SJCRH30 (cell line): ENCODE data around the gene CNTNAP3. TPM values are rescaled to one million over a fixed set of nuclear protein-coding genes. Genes with fewer than 3 reads are reported as not detected.
"Not testable (repeated sequence)": the region's sequence is repeated elsewhere in the genome, so short reads cannot be mapped to it uniquely, and the experiment has no call there.

Experiments
- DNase-seq, 2 experiments: peaks; one replicate each; pipeline ENCODE4 v3.0.0-alpha.2; 2015 to 2020
- H3K27ac ChIP-seq: fragments of 250-450 bp; sonication (Bioruptor Pico); 2 replicates; pipeline ENCODE4 v1.5.1; 2020; ENCODE audit warnings: mild to moderate bottlenecking, moderate library complexity
- H3K27me3 ChIP-seq: fragments of 250-450 bp; sonication (Bioruptor Pico); 2 replicates; pipeline ENCODE4 v1.5.1; 2020; ENCODE audit warnings: mild to moderate bottlenecking, moderate library complexity
- H3K36me3 ChIP-seq: fragments of 250-450 bp; sonication (Bioruptor Pico); 2 replicates; pipeline ENCODE4 v1.5.1; 2020; ENCODE audit warnings: mild to moderate bottlenecking, moderate library complexity
- H3K4me1 ChIP-seq: fragments of 250-450 bp; sonication (Bioruptor Pico); 2 replicates; pipeline ENCODE4 v1.5.1; 2020; ENCODE audit warnings: mild to moderate bottlenecking, moderate library complexity
- H3K4me3 ChIP-seq: fragments of 250-450 bp; sonication (Bioruptor Pico); 2 replicates; pipeline ENCODE4 v1.5.1; 2020; ENCODE audit warnings: mild to moderate bottlenecking, moderate library complexity
- H3K9me3 ChIP-seq: fragments of 250-450 bp; sonication (Bioruptor Pico); replicated peaks from 2 replicates; pipeline ENCODE4 v1.5.1; 2020; ENCODE audit warnings: mild to moderate bottlenecking, moderate library complexity
- total RNA-seq: library from RNA; depleted of rRNA; stranded (reverse); fragments of >200 nt; shearing (Covaris generic); gene quantifications from 2 replicates; pipeline ENCODE4 v1.2.3, GENCODE V29; 2014; rRNA removed

Gene CNTNAP3
- 10.7 and 12.3 TPM in 2 replicates for total RNA-seq

DNA sequence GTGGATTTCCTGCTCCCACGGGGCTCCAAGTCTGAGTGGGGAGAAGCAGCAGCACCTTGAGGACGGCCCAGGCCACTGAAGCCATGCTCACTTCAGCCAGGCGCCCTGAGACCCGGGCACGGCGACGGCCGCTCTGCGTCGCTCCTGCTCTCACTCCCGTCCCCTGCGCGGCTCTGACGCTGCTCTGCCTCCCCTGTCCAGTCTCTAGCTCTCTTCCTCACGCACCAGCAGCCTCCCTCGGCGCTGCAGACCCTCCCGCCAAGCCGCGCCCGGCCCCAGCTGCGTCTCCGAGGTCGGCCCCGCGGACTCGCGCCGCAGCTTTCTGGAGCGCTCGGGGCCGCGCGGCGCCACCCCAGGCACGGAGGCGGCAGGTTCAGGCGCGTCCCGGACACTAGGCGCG lies at the start of gene CNTNAP3:
TSS of gene CNTNAP3 (minus strand) at position 188 of the 400 bp plus-strand sequence. CDS start at position 85, 103 bp downstream.
- H3K27ac ChIP-seq, H3K9me3 ChIP-seq, H3K27me3 ChIP-seq, H3K36me3 ChIP-seq, H3K4me1 ChIP-seq: not testable (repeated sequence)
- peak; percentile 46 to 51 for DNase-seq
- H3K4me3 ChIP-seq = peak within 1 kb of the TSS; percentile 52

DNA sequence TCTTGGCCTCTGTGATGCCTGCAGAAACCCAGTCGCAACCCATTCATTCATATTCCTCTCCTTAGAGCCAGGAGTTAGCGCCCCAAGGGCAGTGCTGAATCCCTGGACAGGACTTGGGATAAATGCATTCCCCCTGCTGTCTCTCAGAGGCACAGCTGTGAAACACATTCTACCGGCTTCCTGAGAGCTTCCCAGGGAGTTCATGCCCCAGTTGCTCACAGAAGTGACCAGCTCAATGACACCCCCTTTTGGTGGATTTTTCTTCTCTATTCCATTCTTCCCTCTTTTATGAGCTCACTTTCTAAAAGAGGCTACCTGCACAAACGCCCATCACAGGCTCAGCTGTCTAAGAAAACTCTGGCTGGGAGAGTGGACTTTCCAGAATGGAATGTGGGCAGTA lies 8.0 kb downstream of the CNTNAP3 start:
- H3K36me3 ChIP-seq, H3K9me3 ChIP-seq, H3K27me3 ChIP-seq, H3K27ac ChIP-seq, H3K4me3 ChIP-seq, H3K4me1 ChIP-seq: not testable (repeated sequence)
- DNase-seq = peak in 1 of 2 experiments; percentile 16

DNA sequence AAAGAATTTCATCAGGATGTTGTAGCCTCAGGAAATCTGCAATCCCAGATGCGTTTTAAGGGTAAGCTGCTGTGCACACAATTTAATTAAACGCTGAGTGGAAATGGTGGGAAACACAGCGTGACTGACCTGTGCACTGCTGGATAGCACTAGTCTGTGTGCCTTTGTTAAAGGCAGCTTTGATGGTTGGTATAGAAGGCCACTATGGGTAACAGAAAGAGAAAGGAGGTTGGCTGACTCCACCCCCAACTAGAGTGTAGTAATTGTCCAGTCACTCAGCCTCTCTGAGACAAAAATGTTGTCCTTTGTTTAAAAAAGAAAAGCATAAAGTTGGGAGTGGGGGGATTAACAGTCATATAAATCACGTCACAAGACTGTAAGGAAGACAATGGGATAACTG lies 45.5 kb downstream of the CNTNAP3 start:
- not testable (repeated sequence) for H3K9me3 ChIP-seq, H3K27ac ChIP-seq, H3K27me3 ChIP-seq, H3K36me3 ChIP-seq, H3K4me3 ChIP-seq, H3K4me1 ChIP-seq, DNase-seq

DNA sequence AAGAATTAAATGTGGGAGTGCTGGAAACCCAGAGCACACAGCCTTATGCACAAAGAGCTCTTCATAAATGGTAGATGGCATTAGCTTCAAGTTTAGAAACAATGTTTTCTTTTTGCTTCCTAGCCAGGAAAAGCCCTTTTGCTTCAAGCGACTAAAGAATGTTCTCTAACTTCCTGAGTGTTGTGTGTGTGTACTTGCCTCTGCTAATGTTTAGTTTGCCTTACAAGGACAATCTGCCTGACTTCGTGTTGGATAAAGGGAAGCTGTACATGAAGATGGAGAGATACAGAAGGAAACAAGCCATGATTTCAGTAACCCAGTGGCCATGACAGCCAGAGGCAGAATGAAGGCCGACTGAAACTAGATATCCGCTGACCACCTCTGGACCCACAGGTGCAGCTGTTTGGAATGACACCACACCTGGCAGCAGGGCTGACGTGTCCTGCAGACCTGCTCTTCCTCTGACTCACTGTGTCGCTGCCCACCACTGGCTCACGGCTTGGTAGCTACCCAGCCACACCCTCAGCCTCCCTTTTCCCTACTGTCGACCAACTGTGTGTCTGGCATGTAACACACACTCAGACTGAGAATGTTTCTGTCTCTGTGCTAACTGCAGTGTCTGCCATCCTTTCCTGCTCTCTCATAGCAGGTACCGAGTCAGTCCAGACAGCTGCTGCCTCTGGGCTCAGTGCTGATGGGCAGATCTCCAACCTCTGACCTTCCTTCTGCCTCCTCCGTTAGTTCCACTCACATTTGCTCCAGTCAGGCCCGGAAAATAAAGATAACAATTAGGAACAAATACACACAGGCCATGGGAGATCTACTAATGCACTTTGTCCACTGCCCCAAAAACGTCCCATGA lies 55.6 kb downstream of the CNTNAP3 start:
- not testable (repeated sequence) for H3K27me3 ChIP-seq, H3K4me3 ChIP-seq, H3K9me3 ChIP-seq, H3K27ac ChIP-seq, DNase-seq, H3K4me1 ChIP-seq, H3K36me3 ChIP-seq

DNA sequence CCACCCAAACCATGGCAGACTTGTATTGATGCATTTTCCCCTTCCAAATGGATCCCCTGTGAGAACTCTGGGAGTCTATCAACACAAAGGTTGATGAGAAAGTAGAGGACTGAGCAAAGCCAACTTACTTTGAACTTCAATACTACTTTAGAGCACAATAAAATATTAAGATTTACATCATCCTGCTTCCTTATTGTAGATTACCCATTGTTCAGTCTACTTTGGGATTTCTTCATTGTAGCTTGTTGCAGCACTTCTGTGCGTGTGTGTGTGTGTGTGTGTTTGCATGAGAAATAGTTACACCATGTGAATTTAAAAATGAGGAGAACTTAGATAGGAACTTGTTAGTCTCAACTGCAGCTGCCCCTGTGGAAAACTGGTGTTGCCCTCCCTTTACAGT lies 72.0 kb downstream of the CNTNAP3 start:
- not testable (repeated sequence) for H3K4me1 ChIP-seq, H3K4me3 ChIP-seq, H3K27ac ChIP-seq, H3K9me3 ChIP-seq, H3K27me3 ChIP-seq, H3K36me3 ChIP-seq, DNase-seq

DNA sequence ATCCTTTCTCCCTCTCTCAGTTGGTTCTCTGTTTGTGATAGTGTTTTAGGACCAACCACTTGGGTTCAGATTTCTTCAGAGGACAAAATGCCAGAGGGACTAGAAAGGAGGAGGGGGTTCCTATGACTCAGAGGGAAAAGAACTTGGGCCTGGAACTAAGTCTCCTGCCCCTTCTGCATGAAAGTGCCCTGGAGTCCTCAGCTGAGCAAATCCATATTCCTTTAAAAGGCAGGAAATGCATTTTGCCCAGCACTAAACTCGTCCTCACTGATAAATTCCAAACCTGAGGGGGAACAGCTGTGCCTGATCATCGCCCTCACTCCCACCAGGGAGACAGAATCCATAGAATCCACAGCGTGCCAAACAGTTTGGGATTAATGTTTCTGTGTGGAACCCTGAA lies 78.2 kb downstream of the CNTNAP3 start:
- H3K27ac ChIP-seq, H3K9me3 ChIP-seq, H3K4me1 ChIP-seq, H3K36me3 ChIP-seq, H3K4me3 ChIP-seq, DNase-seq, H3K27me3 ChIP-seq: not testable (repeated sequence)

DNA sequence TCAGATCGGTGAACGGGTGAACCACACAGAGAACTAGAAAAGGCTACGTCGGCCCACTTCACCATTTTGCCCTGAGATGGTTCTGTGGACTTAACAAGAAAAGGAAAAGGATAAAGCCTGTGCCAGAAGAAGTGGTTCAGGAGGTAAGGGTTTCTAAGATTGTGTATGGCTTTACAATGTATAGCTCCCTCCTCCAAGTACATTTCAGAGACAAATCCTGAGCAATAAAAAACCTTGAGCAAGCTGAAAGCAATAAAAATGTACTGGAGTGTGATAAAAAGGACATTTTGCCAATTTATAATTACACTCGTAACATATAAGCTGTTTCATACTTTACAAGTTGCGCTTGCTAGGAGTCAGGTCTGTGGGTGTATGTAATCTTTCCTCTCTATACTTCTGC lies 81.3 kb downstream of the CNTNAP3 start:
- H3K9me3 ChIP-seq, H3K27me3 ChIP-seq, H3K4me3 ChIP-seq, H3K4me1 ChIP-seq, H3K36me3 ChIP-seq, DNase-seq, H3K27ac ChIP-seq: not testable (repeated sequence)

DNA sequence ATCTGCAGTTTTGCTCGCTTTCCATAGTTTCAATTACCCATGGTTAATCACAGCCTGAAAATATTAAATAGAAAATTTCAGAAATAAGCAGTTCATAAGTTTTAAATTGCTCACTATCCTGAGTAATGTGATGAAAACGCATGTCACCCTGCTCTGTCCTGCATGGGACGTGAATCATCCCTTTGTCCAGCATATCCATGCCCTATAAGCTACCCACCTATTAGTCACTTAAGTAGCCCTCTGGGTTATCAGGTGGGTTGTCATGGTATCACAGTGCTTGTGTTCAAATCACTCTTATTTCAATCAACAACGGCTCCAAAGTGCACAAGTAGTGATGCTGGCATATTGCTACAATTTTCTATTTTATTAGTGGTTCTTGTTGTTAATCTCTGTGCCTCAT lies 82.1 kb downstream of the CNTNAP3 start:
- not testable (repeated sequence) for DNase-seq, H3K36me3 ChIP-seq, H3K27ac ChIP-seq, H3K27me3 ChIP-seq, H3K9me3 ChIP-seq, H3K4me1 ChIP-seq, H3K4me3 ChIP-seq

DNA sequence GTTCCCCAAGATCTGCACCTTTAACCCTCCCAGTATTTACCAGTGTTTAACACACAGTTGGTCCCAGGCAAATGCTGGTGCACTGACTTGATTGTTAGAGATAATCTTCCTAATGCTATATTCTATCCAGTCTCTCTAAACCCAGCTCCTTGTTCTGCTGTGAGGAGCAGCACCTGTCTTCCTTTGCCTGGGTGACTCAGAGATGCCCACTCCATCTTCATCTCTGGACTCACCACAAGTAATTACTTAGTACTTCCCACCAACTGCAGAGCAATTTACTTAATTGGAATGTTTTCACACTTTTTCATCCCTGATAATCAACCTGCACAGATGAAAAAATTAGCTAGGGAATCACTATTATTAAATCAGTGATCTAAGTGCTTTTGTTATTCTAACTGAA lies 87.6 kb downstream of the CNTNAP3 start:
- H3K27me3 ChIP-seq, H3K4me3 ChIP-seq, H3K4me1 ChIP-seq, H3K27ac ChIP-seq, H3K36me3 ChIP-seq, DNase-seq, H3K9me3 ChIP-seq: not testable (repeated sequence)

DNA sequence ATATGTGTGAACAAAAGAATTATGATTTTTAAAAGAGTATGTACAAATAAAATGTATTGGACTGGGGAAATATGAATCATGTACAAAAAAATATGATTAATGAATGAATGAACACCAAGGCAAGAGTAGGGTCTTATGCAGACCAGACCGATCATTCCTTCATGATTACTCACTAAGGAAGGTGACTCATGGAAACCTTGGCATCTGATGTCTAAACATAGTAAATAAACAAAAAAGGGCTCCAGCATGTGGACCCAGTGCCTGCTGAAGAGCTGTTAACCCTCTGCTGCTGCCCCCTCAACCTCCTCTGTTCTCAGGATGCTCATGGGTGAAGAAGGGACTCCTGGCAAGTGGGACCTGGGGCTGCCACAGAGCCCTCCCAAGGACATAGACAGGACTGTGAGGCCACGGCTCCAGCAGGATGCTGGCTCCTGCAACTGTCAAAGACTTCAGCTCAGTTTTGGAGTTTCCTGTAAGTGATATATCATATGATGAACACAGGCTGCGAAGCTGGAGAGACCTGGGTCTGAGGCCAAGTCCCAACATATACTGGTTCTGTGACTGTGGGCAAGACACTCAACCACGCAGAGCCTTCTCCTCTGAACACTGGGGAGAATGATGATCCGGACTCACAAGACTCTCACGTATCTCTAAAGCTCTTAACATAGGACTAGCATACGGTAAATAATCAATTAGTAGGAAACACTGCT lies 89.8 kb downstream of the CNTNAP3 start:
- not testable (repeated sequence) for H3K9me3 ChIP-seq, DNase-seq, H3K4me1 ChIP-seq, H3K36me3 ChIP-seq, H3K4me3 ChIP-seq, H3K27me3 ChIP-seq, H3K27ac ChIP-seq

DNA sequence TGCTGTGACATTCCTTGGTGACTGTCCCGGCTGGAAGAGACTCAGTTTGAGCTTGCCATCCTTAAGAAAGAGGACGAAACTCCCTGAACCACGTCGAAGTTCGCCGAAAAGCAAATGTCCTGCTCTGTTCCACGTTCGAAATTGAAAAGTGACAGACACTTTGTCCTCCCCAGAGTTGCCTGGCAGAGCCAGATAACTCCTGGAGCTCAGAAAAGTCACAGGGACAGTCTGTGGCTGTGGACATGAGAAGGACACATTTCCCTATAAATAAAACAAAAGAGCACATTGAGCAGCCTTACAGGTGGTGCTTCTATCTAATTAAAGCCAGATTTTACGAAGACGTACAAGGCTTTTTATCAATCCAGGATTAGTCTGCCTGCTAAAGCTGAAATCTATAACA lies 116.6 kb downstream of the CNTNAP3 start:
- not testable (repeated sequence) for H3K36me3 ChIP-seq, H3K27ac ChIP-seq, H3K9me3 ChIP-seq, H3K4me3 ChIP-seq, H3K4me1 ChIP-seq, DNase-seq, H3K27me3 ChIP-seq

DNA sequence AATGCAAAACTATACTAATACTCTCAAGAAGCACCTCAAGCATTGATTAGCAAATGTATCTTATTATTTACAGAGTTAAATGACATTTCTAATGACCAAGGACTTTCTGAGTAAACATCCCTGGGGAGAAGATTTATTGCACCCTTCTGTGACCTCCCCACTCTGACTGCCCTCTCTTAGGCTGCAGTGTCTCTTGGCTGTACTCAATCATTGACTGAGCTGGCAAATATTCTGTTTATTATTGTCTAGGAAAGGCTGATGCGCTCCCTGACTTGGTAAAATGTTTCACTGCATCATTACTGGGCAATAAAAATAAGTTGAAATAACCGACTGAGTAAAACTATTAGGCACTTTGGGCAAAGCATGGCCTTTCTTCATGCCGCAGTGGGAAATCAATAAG lies 130.3 kb downstream of the CNTNAP3 start:
- not testable (repeated sequence) for H3K36me3 ChIP-seq, H3K9me3 ChIP-seq, DNase-seq, H3K27ac ChIP-seq, H3K4me3 ChIP-seq, H3K27me3 ChIP-seq, H3K4me1 ChIP-seq

DNA sequence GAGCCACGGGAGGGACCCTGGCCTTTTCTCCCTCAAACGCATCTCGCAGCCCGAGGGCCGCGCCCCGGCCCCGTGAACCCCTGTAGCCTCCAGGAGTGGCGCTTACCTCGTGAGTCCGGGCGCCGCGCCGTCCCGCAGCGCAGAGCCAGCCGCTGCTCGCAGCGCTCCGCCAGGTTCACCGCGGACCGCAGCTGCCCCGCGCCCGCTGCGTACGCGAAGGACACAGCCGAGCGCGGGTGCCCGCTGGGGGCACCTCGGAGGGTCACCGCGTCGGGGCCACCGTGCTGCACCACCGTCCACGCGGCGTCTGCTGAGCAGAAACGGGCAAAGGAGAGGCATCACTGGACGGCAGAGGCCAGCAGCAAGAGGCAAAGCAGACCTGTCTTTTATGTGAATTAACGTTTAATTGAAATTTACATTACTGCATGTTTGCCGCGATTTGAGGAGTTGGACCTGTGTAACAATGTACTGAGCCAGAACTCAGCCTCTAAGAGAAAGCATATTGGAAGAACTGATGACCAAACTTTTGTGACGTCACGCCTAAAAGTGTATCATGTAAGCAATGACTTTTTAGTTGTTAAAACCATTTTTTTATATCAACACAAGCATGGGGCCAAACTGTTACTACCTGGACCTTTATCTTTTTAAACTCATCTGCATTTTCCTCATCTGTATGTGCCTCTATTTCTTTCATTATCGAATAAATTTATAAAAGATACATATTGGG lies 155.0 kb downstream of the CNTNAP3 start:
- not testable (repeated sequence) for H3K4me1 ChIP-seq, H3K27me3 ChIP-seq, H3K9me3 ChIP-seq, H3K36me3 ChIP-seq, DNase-seq, H3K27ac ChIP-seq, H3K4me3 ChIP-seq

DNA sequence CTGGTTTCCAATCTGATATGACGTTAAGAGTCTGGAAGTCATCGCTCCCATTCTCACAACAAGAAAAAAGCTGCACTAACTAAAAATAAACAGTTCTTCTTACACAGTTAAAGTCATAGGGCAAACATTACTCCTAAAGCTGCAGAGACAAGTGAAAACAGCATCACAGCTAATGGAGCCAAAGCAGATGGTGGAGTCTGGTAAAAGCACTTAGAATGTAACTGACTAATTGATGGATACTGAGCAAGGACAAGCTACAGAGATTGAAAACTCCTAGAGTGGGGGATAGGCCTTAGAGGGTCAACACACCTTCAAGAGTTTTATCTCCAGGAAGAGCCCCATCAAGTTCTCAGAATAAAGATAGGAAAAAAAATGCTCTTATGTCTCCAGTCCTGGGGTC lies 166.6 kb downstream of the CNTNAP3 start:
- not testable (repeated sequence) for H3K27me3 ChIP-seq, H3K4me3 ChIP-seq, H3K27ac ChIP-seq, H3K4me1 ChIP-seq, H3K9me3 ChIP-seq, H3K36me3 ChIP-seq, DNase-seq

DNA sequence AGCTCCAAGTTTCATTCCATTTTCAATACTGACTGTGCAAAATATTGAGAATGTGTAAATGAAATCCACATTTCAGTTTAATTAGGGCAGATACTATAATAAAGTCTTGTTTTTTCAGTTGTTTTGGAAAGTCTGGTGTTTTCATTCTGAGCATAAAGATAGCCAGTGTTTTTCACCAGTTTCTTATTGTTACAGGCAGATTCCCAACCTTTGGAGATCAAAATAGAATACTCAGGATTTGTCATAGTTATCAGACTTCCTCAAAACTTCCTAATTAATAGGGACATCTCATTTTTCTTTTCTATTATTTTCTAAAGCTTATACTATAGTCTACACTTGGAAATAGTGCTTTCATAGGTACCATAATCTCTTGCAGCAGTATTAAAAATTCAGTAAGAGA lies 176.2 kb downstream of the CNTNAP3 start:
- not testable (repeated sequence) for H3K9me3 ChIP-seq, H3K4me1 ChIP-seq, H3K27ac ChIP-seq, H3K27me3 ChIP-seq, H3K4me3 ChIP-seq, DNase-seq, H3K36me3 ChIP-seq
